ENCODE data around the gene LRRC49.

- TF ChIP-seq POLR2A (IDR thresholded peaks at IDR 0.05; ENCODE audit: low read depth, low read length) (no peak), POLR2AphosphoS5 (IDR thresholded peaks at IDR 0.05; ENCODE audit: low read depth, low read length) (no peak)
Measured at GRCh38 chr15:70954171-70954570, 61.5 kb downstream of the LRRC49 start.
